SH-SY5Y (cell line): ENCODE data around the gene CHAMP1.

Experiments
- GATA2 ChIP-seq: IDR thresholded peaks from 2 replicates; pipeline ENCODE4 v1.6.1; 2011; ENCODE audit warnings: mild to moderate bottlenecking, low read depth, low read length
- GATA3 ChIP-seq: IDR thresholded peaks from 2 replicates; pipeline ENCODE4 v1.6.1; 2011; ENCODE audit warnings: low read depth, mild to moderate bottlenecking, low read length, moderate library complexity

DNA sequence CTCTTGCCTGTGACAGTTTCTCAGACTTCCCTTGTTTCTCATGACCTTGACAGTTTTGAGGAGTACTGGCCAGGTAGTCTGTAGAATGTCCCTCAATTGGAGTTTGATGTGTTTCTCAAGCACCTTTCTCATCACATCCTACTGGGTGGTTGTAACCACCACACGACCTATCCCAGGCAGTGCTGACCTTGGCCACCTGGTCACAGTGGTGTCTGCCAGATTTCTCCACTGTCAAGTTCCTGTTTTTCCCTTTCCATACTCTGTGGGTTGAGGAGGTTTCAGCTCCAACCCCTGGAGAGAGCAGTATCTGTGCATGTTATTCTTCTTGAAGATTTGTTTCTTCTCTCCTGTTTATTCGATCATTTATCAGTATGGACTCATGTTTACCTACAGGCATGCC, 41.3 kb upstream of the CHAMP1 start:
- TF ChIP-seq GATA2 = no peak
- TF ChIP-seq GATA3 = no peak
